ENCODE measurements around the gene TIAM2. TPM values are rescaled to one million over a fixed set of nuclear protein-coding genes. Genes with fewer than 3 reads are reported as not detected.

The TIAM2 gene
- total RNA-seq, 2 donors from 2014 or later, result 5.1 to 6.7 TPM

DNA sequence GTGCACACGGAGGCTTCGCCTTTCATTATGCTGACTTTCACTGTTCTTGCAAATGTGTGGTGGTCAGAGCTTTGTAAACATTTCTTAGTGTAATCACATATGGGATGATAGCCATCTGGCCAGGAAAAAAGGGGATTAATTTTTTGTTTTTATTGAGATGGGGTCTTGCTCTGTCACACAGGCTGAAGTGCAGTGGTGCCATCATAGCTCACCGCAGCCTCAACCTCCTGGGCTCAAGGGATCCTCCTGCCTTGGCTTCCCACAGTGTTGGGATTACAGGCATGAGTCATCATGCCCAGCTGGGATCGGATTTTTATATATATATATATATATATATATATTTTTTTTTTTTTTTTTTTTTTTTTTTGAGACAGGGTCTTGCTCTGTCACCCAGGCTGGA, 11.0 kb upstream of the TIAM2 start:
- no peak for DNase-seq
- no peaks in the 10 kb centered on the region for H3K36me3 ChIP-seq
- intact Hi-C loops (cut with DNase I), result no loop called here

DNA sequence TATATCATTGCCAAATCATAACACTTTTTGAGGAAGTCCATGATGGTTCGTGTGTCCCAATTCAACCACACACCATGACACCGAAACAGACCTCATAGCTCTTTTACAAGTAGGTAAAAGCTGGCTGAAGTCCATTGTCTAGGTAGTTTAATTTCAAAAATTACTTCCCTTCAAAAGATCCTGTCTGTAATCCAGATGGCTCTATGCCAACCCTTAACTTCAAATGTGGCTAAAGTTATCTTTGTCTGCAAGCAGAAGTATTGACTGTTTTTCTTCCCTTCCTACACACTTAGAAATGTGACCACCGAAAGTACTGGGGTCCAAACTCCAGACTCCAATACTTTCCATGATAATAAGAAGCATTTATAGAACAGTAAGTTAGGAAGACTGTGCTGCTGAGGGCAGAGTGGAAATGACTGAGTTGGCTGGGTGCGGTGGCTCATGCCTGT, 8.3 kb upstream of the TIAM2 start:
- intact Hi-C loops (cut with DNase I), result no loop called here
- H3K9ac ChIP-seq (ENCODE audit: low read depth in 2 of 2, low read length in 2 of 2), result no peak overlapping the region
- TF ChIP-seq, protein P1, sequence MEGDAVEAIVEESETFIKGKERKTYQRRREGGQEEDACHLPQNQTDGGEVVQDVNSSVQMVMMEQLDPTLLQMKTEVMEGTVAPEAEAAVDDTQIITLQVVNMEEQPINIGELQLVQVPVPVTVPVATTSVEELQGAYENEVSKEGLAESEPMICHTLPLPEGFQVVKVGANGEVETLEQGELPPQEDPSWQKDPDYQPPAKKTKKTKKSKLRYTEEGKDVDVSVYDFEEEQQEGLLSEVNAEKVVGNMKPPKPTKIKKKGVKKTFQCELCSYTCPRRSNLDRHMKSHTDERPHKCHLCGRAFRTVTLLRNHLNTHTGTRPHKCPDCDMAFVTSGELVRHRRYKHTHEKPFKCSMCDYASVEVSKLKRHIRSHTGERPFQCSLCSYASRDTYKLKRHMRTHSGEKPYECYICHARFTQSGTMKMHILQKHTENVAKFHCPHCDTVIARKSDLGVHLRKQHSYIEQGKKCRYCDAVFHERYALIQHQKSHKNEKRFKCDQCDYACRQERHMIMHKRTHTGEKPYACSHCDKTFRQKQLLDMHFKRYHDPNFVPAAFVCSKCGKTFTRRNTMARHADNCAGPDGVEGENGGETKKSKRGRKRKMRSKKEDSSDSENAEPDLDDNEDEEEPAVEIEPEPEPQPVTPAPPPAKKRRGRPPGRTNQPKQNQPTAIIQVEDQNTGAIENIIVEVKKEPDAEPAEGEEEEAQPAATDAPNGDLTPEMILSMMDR (IDR thresholded peaks at IDR 0.05), result no peak
- H3K27me3 ChIP-seq, result no peaks in the 10 kb centered on the region
- no peaks in the 10 kb centered on the region for H3K36me3 ChIP-seq
- H3K4me3 ChIP-seq, result no peak overlapping the region
- no peak overlapping the region for H3K27ac ChIP-seq
- H3K4me1 ChIP-seq, result no peaks in the 10 kb centered on the region
- DNase-seq, result no peak
- no peaks in the 10 kb centered on the region for H3K9me3 ChIP-seq

More for the DNA sequence above, 11.0 kb upstream of the TIAM2 start:
- Histone ChIP-seq H3K4me3 (no peak overlapping the region), H3K9me3 (no peaks in the 10 kb centered on the region), H3K9ac (ENCODE audit: low read depth in 2 of 2, low read length in 2 of 2) (no peak overlapping the region), H3K27ac (no peak overlapping the region), H3K4me1 (no peaks in the 10 kb centered on the region), H3K27me3 (no peaks in the 10 kb centered on the region)
- TF ChIP-seq, protein P1 (IDR thresholded peaks at IDR 0.05), result no peak

DNA sequence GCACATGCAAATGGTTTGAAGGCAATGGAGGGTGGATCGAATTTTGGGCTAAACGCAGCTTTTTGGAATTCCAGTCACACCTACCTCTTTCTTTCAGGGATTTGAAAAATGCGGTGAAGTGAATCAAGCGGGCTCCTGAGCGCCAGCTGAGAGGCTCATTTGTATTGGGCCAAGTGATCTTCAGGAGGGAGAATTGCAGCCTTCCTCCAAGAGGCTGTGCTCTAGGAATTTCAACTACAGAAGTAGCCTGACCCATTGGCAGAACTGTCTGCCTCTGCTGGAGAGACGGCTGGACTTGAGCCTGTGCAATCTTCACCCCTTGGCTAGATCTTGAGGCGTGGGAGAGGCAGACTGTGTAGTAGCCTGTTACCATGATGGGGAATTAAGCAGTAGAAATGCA, 5.7 kb upstream of the TIAM2 start:
- DNase-seq, result no peak
- Histone ChIP-seq H3K36me3 (no peaks in the 10 kb centered on the region), H3K9me3 (no peaks in the 10 kb centered on the region), H3K9ac (ENCODE audit: low read depth in 2 of 2, low read length in 2 of 2) (no peak overlapping the region), H3K4me1 (no peaks in the 10 kb centered on the region), H3K27me3 (no peaks in the 10 kb centered on the region), H3K4me3 (no peak overlapping the region), H3K27ac (no peak overlapping the region)
- intact Hi-C loops (cut with DNase I), result no loop called here
- TF ChIP-seq, protein P1 (IDR thresholded peaks at IDR 0.05), result no peak

DNA sequence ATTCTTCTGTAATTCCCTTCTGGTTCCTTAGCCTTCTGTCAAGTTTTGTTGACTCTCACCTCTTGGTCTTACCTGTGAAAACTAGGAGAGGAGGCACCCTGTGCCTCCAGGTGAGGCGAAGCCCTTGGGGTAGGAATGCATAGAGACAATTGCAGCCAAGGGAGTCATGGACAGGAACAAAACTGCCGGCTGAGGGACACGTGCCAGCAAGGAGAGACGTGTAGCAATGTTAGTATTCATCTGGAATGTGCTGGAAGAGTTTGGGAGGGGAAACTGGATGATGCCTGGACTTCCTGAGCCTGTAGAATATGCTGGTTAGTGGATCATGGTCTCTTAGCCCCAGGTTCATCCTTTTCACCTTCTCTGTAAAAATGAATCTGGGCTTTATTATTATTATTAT, 3.9 kb upstream of the TIAM2 start:
- intact Hi-C loops (cut with DNase I), result no loop called here
- Histone ChIP-seq H3K9ac (ENCODE audit: low read depth in 2 of 2, low read length in 2 of 2) (no peak overlapping the region), H3K9me3 (no peaks in the 10 kb centered on the region), H3K4me3 (no peak overlapping the region), H3K27ac (no peak overlapping the region), H3K27me3 (peaks cover 8% of the 10 kb centered on the region), H3K4me1 (no peaks in the 10 kb centered on the region), H3K36me3 (no peaks in the 10 kb centered on the region)
- no peak for DNase-seq
- TF ChIP-seq, protein P1 (IDR thresholded peaks at IDR 0.05), result no peak

DNA sequence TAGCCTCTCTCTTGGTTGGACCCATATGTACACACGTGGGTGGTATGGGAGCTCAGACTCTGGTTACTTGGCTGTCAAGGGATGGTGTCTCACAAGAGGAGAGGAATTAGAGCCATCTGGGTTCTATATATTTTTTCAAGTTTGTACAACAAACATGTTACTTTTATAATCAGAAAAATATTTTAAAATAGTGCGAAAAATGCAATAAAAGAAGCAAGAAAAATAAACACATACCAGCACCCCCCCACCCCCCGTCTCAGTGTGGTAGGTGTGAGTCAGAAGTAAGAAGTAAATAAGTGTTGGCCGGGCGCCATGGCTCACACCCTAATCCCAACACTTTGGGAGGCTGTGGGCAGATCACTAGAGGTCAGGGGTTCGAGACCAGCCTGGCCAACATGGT, 2.1 kb upstream of the TIAM2 start:
- no peak for DNase-seq
- H3K27me3 ChIP-seq, result peaks cover 15% of the 10 kb centered on the region
- no peak overlapping the region for H3K9ac ChIP-seq (ENCODE audit: low read depth in 2 of 2, low read length in 2 of 2)
- no peaks in the 10 kb centered on the region for H3K4me1 ChIP-seq
- no peaks in the 10 kb centered on the region for H3K36me3 ChIP-seq
- H3K4me3 ChIP-seq, result no peak overlapping the region
- TF ChIP-seq, protein P1 (IDR thresholded peaks at IDR 0.05), result no peak
- no peaks in the 10 kb centered on the region for H3K9me3 ChIP-seq
- intact Hi-C loops (cut with DNase I), result no loop called here
- no peak overlapping the region for H3K27ac ChIP-seq

DNA sequence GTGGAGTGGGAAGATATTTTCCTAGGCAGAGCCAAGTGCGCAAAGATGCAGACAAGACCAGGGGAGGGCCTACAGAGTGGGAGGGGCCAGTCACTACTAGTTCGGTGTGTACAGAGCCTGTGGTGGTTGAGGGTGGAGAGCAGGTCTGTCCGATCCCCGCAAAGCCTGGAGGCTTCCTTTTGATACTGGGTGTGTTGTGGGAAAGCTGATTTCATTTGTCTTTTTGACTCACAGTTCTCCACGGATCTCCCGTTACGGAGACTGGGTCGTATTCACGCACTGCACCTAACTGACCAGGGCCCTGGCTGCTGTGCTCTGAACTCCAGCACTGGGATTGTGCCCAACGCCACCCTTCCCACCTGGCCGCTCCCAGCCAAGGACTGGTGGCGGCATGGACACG, 1.4 kb upstream of the TIAM2 start:
- TF ChIP-seq, protein P1 (IDR thresholded peaks at IDR 0.05), result no peak
- Histone ChIP-seq H3K9ac (ENCODE audit: low read depth in 2 of 2, low read length in 2 of 2) (no peak overlapping the region), H3K27ac (no peak overlapping the region), H3K9me3 (no peaks in the 10 kb centered on the region), H3K36me3 (no peaks in the 10 kb centered on the region), H3K27me3 (peaks cover 15% of the 10 kb centered on the region), H3K4me3 (no peak overlapping the region), H3K4me1 (no peaks in the 10 kb centered on the region)
- intact Hi-C loops (cut with DNase I), result no loop called here
- DNase-seq, result no peak
